Gastroesophageal sphincter (tissue), 3 donors: ENCODE results near the gene SMTN.

ENCODE experiments used
- POLR2A ChIP-seq, 2 donors: fragments of 450-650 bp; IDR thresholded peaks; one replicate each; pipeline ENCODE4 v1.6.1; 2017; ENCODE audit warnings: antibody characterized with exemption in 2 of 2, mild to moderate bottlenecking in 2 of 2, moderate library complexity in 1 of 2
- TF ChIP-seq, protein P1 (sequence below), 4 experiments: fragments of 200-600 bp in 2 of 4; fragments of 450-650 bp in 2 of 4; sonication (generic) in 1 of 4; IDR thresholded peaks; one replicate each; pipeline ENCODE4 v1.5.1; 2017 to 2019; ENCODE audit warnings: antibody characterized with exemption in 4 of 4, mild to moderate bottlenecking in 2 of 4, moderate library complexity in 2 of 4

GRCh38 chr22:31090217-31091085 lies 9.3 kb downstream of the SMTN start:
- TF ChIP-seq, protein P1, sequence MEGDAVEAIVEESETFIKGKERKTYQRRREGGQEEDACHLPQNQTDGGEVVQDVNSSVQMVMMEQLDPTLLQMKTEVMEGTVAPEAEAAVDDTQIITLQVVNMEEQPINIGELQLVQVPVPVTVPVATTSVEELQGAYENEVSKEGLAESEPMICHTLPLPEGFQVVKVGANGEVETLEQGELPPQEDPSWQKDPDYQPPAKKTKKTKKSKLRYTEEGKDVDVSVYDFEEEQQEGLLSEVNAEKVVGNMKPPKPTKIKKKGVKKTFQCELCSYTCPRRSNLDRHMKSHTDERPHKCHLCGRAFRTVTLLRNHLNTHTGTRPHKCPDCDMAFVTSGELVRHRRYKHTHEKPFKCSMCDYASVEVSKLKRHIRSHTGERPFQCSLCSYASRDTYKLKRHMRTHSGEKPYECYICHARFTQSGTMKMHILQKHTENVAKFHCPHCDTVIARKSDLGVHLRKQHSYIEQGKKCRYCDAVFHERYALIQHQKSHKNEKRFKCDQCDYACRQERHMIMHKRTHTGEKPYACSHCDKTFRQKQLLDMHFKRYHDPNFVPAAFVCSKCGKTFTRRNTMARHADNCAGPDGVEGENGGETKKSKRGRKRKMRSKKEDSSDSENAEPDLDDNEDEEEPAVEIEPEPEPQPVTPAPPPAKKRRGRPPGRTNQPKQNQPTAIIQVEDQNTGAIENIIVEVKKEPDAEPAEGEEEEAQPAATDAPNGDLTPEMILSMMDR (IDR thresholded peaks at IDR 0.05) = no peak
- TF ChIP-seq POLR2A (IDR thresholded peaks at IDR 0.05) = peak; percentile 16 to 29
